GM12864 (cell line): ENCODE results near the gene HDAC4.

Experiments used
- DNase-seq: peaks from one replicate; pipeline ENCODE4 v3.0.0-alpha.2; 2011; ENCODE audit warnings: low read depth
- H3K4me3 ChIP-seq: 2 replicates; pipeline ENCODE4 v1.5.1; 2011; ENCODE audit warnings: mild to moderate bottlenecking, low read depth, low read length, control low read depth
- TF ChIP-seq, protein P1 (sequence below): IDR thresholded peaks from 2 replicates; pipeline ENCODE4 v1.5.1; 2011; ENCODE audit warnings: low read depth, mild to moderate bottlenecking, moderate library complexity, low read length, control low read depth, inconsistent platforms; ENCODE audit errors: missing control alignments

HDAC4 gene

DNA sequence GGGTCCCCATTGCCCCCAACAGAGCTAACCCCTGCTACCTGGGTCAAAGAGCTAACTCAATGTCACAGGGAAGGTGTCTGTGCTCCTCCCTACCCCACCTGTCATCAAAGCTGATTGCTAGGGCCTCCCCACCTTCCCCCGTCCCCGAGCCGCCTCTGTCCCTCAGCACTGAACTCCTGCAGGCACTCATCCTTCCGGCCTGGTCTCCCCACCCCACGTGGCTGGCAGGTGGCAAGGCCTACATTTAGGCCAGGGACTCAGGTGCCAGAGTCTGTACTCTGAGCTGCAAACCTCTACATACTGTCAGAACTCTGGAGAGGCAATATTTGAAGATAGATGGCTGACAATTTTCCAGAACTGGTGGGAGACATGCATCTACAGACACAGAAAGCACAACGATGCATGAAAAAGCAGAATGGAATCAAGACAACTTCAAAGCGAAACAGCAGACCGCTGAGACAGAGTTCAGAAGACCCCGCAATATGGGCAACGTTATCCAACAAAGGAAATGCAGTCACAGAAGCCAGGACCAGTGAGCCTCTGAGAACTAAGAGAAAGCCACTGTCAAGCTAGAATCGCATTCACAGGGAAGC is 195.8 kb downstream of the HDAC4 start:
- no peak overlapping the region for H3K4me3 ChIP-seq
- TF ChIP-seq, protein P1, sequence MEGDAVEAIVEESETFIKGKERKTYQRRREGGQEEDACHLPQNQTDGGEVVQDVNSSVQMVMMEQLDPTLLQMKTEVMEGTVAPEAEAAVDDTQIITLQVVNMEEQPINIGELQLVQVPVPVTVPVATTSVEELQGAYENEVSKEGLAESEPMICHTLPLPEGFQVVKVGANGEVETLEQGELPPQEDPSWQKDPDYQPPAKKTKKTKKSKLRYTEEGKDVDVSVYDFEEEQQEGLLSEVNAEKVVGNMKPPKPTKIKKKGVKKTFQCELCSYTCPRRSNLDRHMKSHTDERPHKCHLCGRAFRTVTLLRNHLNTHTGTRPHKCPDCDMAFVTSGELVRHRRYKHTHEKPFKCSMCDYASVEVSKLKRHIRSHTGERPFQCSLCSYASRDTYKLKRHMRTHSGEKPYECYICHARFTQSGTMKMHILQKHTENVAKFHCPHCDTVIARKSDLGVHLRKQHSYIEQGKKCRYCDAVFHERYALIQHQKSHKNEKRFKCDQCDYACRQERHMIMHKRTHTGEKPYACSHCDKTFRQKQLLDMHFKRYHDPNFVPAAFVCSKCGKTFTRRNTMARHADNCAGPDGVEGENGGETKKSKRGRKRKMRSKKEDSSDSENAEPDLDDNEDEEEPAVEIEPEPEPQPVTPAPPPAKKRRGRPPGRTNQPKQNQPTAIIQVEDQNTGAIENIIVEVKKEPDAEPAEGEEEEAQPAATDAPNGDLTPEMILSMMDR = no peak
- no peak for DNase-seq

DNA sequence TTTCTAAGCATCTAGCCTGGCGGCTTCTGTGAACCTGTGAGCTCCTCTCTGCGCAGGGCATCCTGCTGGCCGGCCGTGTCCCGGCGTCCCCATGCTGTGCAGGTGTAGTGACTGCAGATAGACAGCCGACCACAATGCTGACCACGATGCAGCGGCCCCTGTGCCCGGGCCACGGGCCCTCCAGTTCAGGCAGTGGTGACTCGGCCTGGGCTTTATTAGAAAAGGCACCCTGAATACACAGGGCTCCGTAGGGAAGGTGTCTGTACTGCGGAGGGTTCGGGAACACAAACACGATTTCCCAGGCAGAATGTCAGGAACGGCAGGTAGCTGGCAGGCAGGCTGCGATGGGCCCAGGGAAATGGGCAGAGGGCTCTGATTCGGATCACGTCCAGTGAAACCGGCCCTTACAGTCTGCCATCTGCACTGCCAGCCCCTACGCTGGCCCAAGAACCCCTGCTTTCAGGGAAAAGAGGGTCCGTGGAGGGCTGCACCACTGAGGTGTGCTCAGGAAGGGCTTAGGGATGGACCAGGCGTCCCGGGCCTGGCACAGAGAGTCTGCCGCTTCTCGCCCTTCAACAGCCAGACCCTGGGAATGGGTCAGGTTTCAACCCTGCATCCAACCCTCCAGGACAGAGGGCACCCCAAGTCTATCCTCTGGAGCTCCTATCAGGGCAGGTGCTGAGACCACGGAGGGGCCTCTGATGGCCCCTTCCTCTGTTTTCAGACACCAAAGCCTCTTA is 196.5 kb downstream of the HDAC4 start:
- TF ChIP-seq, protein P1 = no peak
- no peak for DNase-seq
- no peak overlapping the region for H3K4me3 ChIP-seq

DNA sequence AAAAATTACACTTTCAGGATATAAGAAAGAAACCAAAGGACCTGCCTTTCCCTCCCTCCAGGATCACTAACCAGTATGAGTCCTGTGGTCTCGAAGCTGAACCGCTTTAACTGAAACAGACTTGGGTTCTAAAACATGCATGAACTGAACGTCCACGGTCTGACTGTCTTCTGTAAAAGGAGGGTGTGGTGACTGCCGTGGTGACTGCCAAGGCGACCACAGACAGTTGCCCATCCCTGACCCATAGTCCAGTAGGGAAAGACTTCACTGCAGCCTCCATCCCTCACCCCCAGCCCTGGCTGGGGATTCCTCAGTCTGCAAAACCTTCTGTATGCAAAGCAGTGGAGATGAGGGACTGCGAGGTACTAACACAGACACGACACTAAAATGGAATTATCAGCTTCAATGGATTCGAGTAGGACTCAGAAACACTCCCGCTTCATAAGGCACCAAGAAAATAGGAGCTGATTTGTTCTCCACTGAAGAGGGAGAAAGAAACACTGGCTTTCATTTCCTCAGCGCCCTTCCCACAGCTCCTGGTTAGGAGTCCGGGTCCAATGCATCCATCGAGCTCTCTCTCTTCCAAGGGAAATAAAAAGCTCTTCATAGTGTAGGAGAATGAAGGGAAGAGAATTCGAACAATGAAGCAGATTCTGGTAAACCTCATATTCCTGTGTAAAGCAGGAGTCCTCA is 197.2 kb downstream of the HDAC4 start:
- TF ChIP-seq, protein P1 = no peak
- no peak for DNase-seq
- H3K4me3 ChIP-seq = no peak overlapping the region

DNA sequence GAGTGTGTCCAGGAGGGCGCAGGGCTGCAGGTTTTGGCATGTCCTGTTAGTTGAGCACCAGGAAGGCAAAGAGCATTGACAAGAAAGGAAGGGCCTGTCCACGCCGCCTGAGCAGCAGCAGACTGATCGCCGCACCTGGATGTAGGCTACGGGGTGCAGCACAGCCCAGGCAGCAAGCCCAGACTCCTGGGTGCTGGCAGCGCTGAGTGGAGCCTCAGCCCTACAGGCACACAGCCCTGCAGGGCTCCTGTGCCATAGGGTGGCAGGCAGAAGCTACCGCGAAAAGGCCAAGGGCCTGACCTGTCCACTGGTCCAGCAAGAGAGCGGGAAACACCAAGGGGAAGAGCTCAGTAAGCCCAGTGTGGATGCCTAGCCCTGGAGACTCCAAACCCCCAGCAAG is 198.0 kb downstream of the HDAC4 start:
- DNase-seq = no peak
- no peak overlapping the region for H3K4me3 ChIP-seq
- TF ChIP-seq, protein P1 = no peak

DNA sequence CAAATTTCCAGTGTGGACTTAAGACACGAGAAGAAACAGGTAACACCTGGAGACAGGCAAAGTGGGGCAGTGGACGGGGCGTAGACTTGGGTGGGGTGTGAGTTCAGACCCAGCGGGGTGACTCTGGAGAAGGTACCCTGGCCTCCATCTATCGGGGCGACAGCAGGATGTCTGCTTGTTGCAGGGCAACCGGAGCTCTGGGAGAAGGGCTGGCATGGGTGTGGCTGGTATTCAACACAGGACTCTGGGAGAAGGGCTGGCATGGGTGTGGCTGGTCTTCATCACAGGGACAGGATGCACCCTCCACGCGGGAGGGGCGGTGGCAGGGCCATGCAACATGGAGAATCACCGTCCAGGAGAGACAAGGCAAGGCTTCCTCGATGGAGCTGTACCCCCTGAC is 198.5 kb downstream of the HDAC4 start:
- no peak for DNase-seq
- H3K4me3 ChIP-seq = no peak overlapping the region
- TF ChIP-seq, protein P1 = no peak

DNA sequence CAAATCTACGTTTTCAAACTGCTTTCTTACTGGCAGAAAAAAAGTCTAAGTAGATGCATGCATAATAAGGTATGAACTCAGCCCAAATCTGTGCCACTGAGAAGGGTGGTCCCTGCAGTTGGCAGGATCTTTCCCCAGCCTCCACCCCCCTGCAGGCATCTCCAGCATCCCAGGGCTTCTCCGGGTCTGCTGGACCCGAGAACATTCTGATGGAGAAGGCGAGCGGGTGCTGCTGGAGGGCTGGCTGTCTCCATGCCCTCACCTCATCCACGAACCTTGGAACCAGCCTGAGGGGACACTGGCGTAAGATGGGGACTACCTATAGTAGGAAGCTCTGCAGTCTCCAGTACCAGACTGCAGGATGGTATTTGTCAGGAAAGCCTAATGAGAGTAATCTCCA is 198.9 kb downstream of the HDAC4 start:
- DNase-seq = no peak
- no peak overlapping the region for H3K4me3 ChIP-seq
- TF ChIP-seq, protein P1 = no peak

DNA sequence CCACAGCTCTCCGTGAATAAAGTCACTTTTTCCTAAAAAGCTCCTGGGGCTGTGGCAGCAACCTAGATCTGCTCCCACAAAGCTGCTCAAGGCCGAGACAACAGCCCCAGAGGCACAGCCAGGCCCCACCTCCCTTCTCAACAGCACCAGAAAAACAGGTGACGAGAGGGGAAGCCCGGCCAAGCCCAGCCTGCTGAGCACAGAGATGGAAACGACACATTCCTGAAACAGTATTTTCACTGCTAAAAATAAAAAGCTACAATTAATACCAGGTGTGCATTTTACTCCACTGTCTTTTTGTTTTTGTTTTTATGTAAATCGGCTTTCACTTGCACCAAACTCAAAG is 199.3 kb downstream of the HDAC4 start:
- no peak overlapping the region for H3K4me3 ChIP-seq
- no peak for DNase-seq
- TF ChIP-seq, protein P1 = no peak
